CD1c-positive myeloid dendritic cell (primary cell): ENCODE results near the gene BAZ2A.
"Not testable (repeated sequence)": the region's sequence is repeated elsewhere in the genome, so short reads cannot be mapped to it uniquely, and the experiment has no call there.

Experiments
- DNase-seq: peaks from one replicate; pipeline ENCODE4 v3.0.0-alpha.2; 2016; ENCODE audit errors: extremely low spot score

BAZ2A gene

DNA sequence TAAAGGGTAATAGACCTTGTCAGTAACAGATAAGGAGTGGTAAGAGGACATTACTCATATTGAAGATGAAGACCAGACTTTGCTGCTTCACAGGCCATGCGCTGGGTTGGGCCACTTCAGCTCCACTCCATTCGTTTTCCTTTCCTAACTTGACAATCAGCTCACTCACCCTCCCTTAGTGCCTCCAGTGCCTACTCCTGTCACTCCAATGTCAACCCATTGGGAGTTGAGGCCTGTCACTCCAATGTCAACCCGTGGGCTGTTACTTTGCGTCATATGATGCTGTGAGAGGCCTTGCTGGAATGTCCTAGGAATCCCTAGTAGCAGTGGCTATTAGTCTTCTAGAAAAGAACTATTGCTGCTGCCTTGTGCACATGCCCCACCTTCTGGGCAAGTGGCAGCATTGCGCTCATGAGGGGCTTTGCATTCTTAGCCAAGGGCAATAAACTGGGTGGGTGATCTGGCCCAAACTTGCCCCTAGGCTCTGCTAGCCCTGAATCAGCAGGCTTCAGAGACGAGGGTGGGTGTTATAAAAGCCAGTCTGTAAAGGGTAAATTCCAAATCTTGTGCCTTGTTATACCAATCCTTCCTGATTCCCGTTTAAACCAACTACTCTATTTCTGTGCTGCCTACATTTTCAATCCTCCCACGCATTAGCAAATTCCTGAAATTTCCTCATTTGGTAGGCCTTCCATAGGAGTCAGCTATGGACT is 36.1 kb downstream of the BAZ2A start:
- peak; percentile 66 for DNase-seq

DNA sequence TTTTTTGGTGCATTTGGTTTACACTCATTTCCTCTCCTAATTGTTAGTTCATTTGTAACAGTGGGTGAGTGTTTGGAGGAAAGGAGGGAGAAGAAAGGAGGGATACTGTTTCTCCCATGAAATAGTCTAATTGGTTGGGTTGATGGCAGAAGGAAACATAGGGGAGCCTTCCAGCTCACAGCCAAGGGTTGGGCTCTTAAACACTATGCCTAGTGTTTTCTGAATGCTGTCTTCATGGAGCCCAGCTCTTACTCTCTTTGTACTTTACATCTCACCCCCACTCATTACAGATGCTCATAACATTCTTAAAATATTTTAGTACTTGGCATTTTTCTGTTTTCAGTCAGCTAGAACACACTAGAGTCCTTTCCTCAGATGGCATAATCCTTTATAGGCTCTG is 38.2 kb downstream of the BAZ2A start:
- no peak for DNase-seq

DNA sequence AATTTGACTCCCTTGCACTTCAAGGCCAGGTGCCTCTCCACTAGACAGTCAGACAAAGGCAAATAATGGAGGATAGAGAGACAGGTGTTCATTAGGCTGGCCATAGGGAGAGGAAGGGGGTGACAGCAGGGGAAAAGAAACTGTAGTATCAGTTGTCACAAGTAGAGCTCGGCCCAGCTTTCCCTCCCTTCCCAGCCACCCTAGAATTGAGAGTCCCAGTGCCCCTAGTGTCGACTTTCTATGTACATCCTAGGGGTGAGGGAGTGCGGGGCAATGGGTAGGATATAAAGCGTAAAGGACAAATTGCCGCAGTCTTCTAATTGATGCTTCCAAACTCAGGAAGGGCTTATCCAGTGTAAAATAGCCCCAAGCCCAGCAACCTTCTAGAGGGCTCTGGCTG is 39.0 kb downstream of the BAZ2A start:
- no peak for DNase-seq

DNA sequence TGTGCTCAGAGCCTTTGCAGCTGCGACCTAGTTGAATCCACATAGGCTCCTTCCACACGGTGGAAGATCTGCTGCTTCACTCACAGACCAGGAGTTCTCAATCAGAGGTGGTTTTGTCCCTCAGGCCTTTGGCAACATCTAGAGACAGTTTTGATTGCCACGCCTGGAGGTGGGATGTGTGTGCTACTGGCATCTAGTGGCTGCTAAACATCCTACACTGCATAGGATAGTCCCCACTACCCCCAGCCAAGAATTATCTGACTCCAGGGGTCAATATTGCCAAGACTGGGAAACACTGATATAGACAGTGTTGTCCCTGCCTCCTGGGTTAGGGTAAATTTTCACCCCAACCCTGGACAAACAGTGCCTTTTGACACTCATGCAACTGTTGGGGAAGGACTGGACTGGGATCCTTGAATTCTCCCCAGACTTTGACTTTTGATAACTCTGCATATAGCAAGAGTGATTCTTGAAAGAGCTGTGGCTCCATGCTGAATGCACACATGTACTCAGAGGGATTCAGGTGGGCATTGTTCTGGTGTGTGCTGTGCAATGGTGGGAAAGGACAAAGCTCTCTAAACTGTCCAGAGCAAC is 39.8 kb downstream of the BAZ2A start:
- no peak for DNase-seq

DNA sequence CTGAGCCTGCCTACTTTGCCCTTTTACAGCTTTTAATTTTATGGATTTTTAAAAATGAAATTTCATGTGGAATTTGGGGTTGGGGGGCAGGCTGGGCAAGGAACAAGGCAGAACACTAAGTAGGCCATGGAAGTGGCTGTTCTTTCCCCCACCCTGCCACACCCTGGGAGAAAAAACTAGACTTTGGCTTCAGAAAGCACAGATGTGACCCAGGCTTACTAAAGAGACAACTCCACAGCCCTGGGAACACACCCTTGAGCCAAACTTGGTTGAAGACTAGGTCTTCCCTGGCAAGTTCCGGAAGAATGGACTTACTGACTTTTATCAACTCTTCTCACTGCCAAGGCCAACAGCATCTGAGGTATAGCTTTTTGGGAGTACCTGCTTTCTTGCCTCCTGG is 40.3 kb downstream of the BAZ2A start:
- DNase-seq, result no peak

DNA sequence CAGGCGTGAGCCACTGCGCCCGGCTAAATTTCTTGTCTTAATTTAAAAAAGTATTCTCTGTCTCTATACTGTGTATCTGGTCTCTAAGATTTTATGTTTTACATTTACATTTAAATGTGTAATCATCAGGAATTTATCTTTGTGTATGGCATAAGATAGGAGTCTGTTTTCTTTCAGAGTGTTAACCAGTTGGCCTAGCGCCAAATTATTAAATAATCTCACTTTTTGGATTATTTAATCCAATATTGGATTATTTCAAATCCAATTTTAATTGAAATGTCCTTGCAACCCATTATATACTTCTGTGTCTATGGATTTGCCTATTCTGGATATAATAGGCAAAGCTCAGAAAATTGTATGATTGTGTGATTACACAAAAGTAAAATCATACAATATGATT is 45.0 kb downstream of the BAZ2A start:
- DNase-seq, result no peak

DNA sequence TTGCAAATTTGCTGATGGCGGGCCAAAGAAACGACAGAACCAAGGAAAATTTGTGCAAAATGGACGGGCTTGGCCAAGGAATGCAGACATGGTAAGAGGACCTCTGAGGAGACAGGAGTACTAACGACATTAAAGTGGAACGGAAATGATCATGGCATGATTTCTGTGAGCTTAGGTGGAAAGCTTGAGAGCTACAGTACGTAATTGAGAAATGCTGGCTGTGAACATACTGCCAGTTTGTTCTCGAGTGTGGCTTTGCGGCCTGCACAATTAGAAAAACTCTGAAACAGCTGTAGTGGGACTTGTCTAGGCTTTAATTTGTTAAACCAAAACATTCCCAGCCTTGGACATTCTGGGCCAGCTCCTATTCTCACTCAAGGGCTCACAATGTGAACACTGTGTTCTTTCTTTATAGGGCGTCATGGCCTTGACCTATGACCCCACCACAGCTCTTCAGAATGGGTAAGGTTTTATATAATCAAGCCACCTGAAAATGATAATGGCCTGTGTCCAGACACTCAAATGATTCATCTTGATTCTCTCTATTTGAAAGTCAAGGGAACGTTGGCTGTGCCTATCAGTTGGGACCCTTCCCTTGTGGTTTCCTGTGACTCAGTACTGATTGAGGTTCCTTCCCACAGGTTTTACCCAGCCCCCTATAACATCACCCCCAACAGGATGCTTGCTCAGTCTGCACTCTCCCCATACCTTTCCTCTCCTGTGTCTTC is 48.5 kb downstream of the BAZ2A start:
- no peak for DNase-seq

DNA sequence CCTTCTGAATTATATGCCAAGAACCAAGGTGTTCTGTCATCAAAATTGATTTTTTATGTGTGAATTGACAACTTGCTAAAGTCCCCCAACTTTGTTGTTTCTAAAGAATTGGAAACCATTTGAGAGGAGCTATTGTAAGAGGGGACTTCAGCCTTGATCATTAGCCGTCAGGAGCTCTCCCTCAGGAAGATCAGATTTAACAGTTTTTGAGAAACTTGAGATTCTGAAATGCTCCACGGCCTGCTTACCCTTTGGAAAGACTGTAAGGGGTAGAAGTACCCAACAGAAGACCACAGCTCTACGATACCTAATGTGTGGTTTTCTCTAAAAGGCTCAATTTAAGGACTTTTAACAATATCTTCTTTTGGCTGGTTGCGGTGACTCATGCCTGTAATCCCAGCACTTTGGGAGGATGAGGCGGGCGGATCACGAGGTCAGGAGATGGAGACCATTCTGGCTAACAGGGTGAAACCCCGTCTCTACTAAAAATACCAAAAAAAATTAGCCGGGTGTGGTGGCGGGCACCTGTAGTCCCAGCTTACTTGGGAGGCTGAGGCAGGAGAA is 51.1 kb downstream of the BAZ2A start:
- no peak for DNase-seq

DNA sequence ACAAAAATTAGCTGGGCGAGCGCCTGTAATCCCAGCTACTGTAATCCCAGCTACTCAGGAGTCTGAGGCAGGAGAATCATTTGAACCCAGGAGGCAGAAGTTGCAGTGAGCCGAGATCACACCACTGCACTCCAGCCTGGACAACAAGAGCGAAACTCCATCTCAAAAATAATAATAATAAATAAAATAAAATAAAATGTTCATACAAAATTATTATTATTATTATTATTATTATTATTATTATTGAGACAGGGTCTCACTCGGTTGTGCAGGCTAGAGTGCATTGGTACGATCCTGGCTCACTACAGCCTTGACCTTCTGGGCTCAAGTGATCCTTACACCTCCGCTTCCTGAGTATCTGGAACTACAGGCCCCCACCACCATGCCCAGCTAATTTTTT is 52.9 kb downstream of the BAZ2A start:
- not testable (repeated sequence) for DNase-seq

DNA sequence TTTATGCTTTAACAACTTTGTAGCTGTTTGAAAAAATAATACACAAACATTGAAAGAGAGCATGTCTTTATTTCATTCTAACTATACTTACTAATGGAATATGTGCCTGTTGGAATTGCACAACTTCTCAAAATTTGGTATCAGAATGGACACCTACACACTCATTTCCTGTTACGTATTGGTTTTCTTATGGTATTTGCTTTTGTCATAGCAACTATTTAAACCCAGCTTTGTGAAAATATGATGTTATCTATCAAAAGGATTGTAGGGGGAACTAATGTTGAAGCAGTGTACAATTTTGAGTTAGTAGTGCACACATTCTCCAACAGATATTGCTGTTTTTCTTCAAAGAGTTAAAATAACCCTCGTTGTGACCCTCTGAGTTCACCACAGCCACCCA is 55.9 kb downstream of the BAZ2A start:
- peak; percentile 79 for DNase-seq

DNA sequence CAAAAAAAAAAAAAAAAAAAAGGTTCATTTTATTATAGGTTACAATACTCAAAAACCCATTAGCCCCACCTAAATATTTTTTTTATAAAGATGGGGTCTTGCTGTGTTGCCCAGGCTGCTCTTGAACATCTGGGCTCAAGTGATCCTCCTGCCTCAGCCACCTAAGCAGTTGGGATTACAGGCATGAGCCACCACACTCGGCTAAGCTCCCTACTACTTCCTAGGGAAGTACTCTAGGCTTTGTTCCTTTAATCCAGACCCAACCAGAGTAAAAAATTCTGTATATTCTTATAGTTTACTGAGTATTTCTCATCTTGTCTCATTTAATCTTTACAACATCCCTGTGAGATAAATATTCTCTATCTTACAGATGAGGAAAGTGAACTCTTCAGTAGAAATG is 57.8 kb downstream of the BAZ2A start:
- peak; percentile 51 for DNase-seq

DNA sequence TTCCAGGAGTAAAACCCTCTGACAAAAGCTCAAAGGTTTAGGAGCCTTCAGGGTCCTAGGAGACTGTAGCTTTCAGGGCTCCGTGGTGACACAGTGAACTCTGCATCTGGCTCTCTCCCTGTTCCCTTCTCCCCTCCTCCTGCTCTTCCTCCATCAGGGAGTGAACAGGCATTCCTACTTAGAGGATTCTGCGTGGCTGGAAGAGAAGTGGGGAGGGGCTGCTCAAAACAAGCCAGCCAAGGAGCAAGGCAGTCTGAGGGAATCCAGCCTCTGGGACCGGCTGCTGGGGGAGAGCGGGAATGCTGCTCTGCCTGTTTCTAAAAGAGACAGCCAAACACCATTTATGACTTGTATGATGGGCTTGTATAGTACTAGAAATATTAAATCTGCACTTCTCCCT is 59.0 kb downstream of the BAZ2A start:
- no peak for DNase-seq

DNA sequence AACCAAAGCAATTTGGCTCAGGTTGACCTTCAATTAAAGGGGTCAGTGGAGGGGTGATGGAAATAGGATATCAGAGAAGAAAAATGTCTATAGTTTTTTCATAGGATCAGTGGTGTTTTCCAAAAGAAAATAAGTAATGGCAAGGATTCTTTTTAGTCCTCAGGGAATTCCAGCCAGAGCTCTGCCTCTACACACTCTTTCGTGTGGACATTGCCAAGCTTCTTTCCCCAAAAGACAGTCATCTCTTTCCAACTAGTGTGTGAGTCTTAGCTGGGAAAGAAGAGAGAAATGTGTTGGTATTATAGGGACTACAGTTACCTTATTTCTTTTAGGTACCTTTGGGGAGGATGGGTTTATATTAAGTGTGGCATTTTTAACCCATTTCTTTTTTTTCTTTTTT is 62.0 kb downstream of the BAZ2A start:
- DNase-seq, result no peak

DNA sequence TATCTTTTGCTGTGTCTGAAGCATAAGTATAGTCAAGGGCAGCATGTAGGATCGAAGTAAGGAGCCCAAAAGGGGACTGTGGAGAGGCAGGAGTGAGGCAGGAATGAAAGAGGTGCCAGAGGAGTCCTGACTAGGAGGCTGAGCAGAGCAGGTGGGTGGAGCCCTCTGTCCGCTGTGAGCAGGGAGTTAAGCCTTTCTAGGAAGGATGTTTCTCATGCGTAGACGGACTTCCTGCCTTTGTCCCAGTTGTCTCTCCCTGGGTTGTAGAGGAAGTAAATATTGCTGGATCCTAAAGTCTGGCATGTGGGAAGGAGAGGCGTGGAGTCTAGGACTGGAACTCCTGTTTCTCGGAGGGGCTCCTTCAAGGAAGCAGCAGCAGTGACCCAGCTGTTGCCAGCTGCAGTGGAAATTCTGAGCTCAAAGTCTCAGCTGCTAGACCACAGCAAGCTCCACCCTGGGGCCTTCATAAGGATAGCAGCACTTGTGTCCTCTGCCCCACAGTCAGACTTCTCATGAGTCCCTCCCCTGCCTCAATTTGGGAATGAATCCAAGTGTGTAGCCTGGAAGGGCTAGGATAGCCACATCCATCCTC is 64.5 kb downstream of the BAZ2A start:
- DNase-seq, result peak; percentile 61

DNA sequence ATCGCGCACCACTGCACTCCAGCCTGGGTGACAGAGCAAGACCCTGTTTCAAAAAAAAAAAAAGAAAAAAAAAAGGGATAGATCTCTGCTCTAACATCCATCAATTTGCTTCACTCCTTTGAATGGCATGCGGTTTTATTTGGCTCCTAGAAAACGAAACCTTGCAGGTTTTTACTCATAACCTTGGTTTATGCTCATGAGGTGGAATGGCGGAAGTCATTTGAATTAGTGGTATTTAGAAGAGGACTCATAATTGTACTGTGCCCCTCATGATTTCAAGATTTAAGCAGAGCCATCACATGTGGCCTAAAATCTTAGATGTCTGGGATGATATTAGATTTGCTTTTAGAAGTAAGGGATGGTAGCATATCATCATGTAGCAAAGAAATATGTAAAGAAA is 79.1 kb downstream of the BAZ2A start:
- DNase-seq, result no peak

DNA sequence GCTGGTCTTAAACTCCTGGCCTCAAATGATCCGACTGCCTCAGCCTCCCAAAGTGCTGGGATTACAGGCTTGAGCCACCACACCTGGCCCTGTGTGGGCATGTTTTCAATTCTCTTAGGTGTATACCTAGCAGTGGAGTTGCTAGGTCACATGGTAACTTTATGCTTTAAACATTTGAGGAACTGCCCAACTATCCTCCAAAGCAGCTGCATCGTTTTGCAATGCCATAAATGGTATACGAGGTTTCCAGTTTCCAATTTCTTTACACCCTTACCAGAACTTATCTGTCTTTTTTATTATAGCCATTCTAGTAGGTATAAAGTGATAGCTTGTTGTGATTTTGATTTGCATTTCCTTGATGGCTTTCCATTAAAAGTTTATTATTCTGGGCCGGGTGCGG is 83.4 kb downstream of the BAZ2A start:
- DNase-seq, result no peak
